Activated CD4-positive, alpha-beta T cell treated with anti-CD3 and anti-CD28 coated beads, Interleukin-2, Interleukin-4, amounts not matched to agents 100 ng/mL and 50 ng/mL, durations not matched to agents 16 hours and 8 hours (primary cell): ENCODE results near the gene GPR137.
A peak's percentile ranks its signal among the peaks of the same experiment; 100 is the strongest.
"Not testable (repeated sequence)": the region's sequence is repeated elsewhere in the genome, so short reads cannot be mapped to it uniquely, and the experiment has no call there.

Source experiments
- DNase-seq: peaks from one replicate; pipeline ENCODE4 v3.0.0-alpha.2; 2020; ENCODE audit warnings: low spot score

Gene GPR137

GRCh38 chr11:64304316-64305072, 18.8 kb downstream of the GPR137 start:
- peak; percentile 95 for DNase-seq

- peak; percentile 100 for DNase-seq
These were observed 19.5 kb downstream of the GPR137 start, which contains the start of gene ESRRA for GRCh38 chr11:64305075-64305690. Gene ESRRA, plus strand, starts transcription at chr11:64305524. Its CDS starts 1,656 bp downstream, at chr11:64307180.

GRCh38 chr11:64305691-64306562, 20.3 kb downstream of the GPR137 start:
- DNase-seq = peak; percentile 79

GRCh38 chr11:64306563-64306875, 20.9 kb downstream of the GPR137 start:
- no peak for DNase-seq

- no peak for DNase-seq
These were observed 21.4 kb downstream of the GPR137 start for GRCh38 chr11:64306876-64307622.

- DNase-seq = not testable (repeated sequence)
These were observed 22.1 kb downstream of the GPR137 start for GRCh38 chr11:64307795-64308194.

GRCh38 chr11:64312947-64313346, 27.3 kb downstream of the GPR137 start:
- no peak for DNase-seq

- DNase-seq = no peak
These were observed 28.0 kb downstream of the GPR137 start for GRCh38 chr11:64313491-64314145.

GRCh38 chr11:64314146-64314804, 28.6 kb downstream of the GPR137 start:
- DNase-seq = no peak

- DNase-seq = no peak
These were observed 29.3 kb downstream of the GPR137 start for GRCh38 chr11:64314805-64315561.

- not testable (repeated sequence) for DNase-seq
These were observed 30.2 kb downstream of the GPR137 start for GRCh38 chr11:64315667-64316526.

- DNase-seq = peak; percentile 70
These were observed 31.1 kb downstream of the GPR137 start for GRCh38 chr11:64316672-64317324.

- peak; percentile 99 for DNase-seq
These were observed 31.8 kb downstream of the GPR137 start, which contains the start of gene TRMT112 for GRCh38 chr11:64317325-64317960. Gene TRMT112, minus strand, starts transcription at chr11:64317559. Its CDS starts 33 bp downstream, at chr11:64317526.

GRCh38 chr11:64317961-64318765, 32.5 kb downstream of the GPR137 start, which contains the start of gene PRDX5:
Gene PRDX5, plus strand, starts transcription at chr11:64318121. Its CDS starts 95 bp downstream, at chr11:64318216.
- peak; percentile 97 for DNase-seq

GRCh38 chr11:64318766-64319761, 33.4 kb downstream of the GPR137 start:
- DNase-seq = no peak

- no peak for DNase-seq
These were observed 34.9 kb downstream of the GPR137 start for GRCh38 chr11:64320556-64320955.
